SK-N-MC (cell line): Measurements from ENCODE around the gene ARHGAP24.

Experiments used
- EZH2 ChIP-seq: fragments of 200-600 bp; sonication (generic); IDR thresholded peaks from one replicate; pipeline ENCODE4 v1.6.1; 2017; ENCODE audit warnings: antibody characterized with exemption
- FOXP2 ChIP-seq: optimal IDR thresholded peaks from 2 replicates; pipeline ENCODE3; 2011; ENCODE audit warnings: mild to moderate bottlenecking, moderate library complexity; ENCODE audit not compliant: insufficient read depth; ENCODE audit errors: extremely low read length, control extremely low read depth
- POLR2AphosphoS5 ChIP-seq: IDR thresholded peaks from 2 replicates; pipeline ENCODE4 v1.6.1; 2012; ENCODE audit warnings: mild to moderate bottlenecking, low read depth, low read length, borderline replicate concordance

GRCh38 chr4:85812776-85813175 lies 337.8 kb downstream of the ARHGAP24 start:
- no peak for TF ChIP-seq POLR2AphosphoS5
- TF ChIP-seq EZH2: no peak
- no peak for TF ChIP-seq FOXP2
